Stimulated activated CD8-positive, alpha-beta memory T cell treated with anti-CD3 and anti-CD28 coated beads, Interleukin-7, amount 100 ng/mL, for 1 hour (primary cell): ENCODE results near the gene CABP2.
"Not testable (repeated sequence)": the region's sequence is repeated elsewhere in the genome, so short reads cannot be mapped to it uniquely, and the experiment has no call there.

Experiments
- DNase-seq, 2 donors: peaks; one replicate each; pipeline ENCODE4 v3.0.0-alpha.2; 2020; ENCODE audit warnings: low read depth in 2 of 2

The CABP2 gene

DNA sequence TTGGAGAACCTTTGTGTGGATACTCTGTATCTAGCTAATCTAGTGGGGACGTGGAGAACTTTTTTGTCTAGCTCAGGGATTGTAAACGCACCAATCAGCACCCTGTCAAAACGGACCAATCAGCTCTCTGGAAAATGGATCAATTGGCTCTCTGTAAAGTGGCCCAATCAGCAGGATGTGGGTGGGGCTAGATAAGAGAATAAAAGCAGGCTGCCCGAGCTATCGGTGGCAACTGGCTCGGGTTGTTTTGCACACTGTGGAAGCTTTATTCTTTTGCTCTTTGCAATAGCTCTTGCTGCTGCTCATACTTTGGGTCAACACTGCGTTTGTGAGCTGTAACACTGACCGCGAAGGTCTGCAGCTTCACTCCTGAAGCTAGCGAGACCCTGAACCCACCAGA is 46.6 kb downstream of the CABP2 start:
- not testable (repeated sequence) for DNase-seq

DNA sequence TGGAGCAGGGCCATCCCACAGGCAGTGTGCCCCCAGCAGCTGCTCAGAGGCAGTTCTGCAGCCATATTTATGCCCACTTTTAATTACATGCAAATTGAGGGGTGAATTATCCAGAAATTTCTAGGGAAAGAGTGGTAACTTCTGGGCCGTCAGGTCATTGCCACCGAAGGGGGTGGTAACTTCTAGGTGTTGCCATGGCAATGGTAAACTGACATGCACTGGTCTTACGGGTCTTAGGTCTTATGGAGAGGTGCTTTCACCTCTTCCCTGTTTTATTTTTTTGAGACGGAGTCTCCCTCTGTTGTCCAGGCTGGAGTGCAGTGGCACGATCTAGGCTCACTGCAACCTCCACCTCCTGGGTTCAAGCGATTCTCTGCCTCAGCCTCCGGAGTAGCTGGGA is 50.4 kb downstream of the CABP2 start:
- DNase-seq, result no peak

DNA sequence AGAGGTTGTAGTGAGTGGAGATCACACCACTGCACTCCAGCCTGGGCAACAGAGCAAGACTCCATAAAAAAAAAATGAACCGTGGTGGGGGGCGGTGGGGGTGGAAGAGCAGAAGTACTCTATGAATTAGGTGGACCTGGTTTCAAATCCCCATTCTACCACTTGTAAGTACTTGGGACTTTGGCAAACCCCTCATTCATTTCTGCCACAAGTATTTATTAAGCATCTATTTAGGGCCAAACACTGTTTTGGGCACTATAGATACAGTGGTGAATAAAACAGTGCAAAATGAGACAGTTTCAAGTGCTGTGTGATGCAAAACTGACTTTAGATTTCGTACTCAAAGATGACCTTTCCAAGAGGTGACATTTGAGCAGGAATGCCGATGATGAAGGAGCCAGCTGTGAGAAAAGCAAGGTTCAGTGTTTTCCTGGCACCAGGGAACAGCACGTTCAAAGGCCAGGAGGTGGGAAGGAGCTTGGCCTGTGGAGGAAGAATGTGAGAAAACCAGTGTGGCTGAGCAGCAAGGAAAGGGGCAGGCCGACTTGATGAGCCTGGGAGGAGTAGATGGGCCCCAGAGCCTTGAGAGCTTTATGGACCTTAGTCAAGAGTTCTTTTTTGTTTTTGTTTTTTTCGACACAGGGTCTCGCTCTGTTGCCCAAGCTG is 52.8 kb downstream of the CABP2 start:
- no peak for DNase-seq

DNA sequence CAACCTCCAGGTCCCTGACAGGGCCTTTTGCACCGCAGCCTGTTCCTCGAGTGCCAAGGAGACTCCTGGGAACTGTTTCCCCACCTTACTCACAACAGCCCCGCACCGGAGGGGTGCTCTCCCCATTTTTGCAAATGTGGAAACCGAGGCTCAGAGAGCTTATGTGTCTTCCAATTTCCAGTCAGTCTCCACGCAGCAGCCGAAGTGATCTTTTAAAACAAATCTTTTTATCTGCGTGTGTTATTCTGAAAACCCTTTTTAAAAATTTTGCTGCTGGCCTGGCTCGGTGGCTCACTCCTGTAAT is 53.8 kb downstream of the CABP2 start:
- DNase-seq, result no peak
